ENCODE results near the gene GADL1. TPM values are rescaled to one million over a fixed set of nuclear protein-coding genes. Genes with fewer than 3 reads are reported as not detected.

The GADL1 gene
- total RNA-seq, 4 donors from 2014 or later = 0.46 TPM; not detected in 3

DNA sequence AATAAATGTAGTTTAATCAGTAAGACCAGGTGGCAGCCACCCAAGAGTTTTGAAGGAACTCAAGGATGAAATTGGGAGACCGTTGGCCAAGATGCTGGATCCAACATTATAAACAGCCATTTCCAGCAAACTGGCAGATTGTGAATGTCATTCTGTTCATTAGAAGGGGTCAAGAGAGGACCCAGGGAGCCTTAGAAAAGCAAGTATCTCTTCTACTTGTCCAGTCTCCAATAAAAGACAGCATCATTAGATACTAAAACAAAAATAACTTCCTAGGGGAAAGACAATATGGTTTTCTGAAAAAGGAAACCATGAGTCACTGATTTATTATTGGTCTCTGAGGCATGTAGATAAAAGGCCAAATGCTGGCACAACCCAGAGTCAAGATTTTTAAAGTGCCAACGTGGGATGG lies 67.9 kb downstream of the GADL1 start:
- TF ChIP-seq, protein P1, sequence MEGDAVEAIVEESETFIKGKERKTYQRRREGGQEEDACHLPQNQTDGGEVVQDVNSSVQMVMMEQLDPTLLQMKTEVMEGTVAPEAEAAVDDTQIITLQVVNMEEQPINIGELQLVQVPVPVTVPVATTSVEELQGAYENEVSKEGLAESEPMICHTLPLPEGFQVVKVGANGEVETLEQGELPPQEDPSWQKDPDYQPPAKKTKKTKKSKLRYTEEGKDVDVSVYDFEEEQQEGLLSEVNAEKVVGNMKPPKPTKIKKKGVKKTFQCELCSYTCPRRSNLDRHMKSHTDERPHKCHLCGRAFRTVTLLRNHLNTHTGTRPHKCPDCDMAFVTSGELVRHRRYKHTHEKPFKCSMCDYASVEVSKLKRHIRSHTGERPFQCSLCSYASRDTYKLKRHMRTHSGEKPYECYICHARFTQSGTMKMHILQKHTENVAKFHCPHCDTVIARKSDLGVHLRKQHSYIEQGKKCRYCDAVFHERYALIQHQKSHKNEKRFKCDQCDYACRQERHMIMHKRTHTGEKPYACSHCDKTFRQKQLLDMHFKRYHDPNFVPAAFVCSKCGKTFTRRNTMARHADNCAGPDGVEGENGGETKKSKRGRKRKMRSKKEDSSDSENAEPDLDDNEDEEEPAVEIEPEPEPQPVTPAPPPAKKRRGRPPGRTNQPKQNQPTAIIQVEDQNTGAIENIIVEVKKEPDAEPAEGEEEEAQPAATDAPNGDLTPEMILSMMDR (IDR thresholded peaks at IDR 0.05) = no peak
- DNase-seq (ENCODE audit: low spot score) = no peak
- peak; percentile 28 for ATAC-seq (ENCODE audit: low FRiP score)

DNA sequence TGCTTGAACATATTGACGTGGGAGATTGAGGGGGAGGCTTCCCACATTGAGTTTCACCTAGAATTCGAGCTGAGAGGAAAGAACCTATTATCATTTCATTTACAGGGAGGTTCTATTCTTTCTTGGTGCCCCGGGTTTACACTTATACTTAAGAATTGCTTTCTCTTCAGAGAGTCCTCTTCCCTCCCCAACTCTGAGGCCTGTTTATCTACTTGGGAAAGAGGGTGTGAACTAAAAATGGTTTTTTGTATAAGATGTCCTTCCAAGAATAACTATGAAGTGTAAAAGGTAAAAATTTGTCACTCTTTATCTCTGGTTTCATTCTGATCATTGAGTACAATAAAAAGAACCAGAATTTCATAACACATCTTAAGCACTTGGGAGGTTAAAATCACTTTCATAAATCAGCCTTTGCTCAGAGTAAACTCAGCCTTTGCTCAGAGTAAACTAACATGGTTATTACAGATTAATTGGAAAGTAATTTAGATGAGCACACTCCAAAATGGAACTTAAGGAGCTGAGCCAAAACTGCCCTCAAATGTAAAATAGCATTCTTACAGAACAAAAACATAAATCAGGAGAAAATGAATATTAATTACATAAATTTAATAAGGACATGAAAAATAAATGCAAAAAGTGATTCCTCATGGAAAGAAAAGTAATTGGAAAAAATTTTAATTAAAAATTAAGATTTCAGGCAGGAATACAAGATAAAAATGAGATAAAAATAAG lies 75.2 kb downstream of the GADL1 start:
- DNase-seq (ENCODE audit: low spot score) (no peak), ATAC-seq (ENCODE audit: low FRiP score) (no peak)
- TF ChIP-seq, protein P1 (IDR thresholded peaks at IDR 0.05) = no peak

GRCh38 chr3:30813734-30814133 lies 80.7 kb downstream of the GADL1 start:
- TF ChIP-seq, protein P1 (IDR thresholded peaks at IDR 0.05) = no peak
- ATAC-seq (ENCODE audit: low FRiP score) = no peak
- DNase-seq (ENCODE audit: low spot score) = no peak

GRCh38 chr3:30811151-30811795 lies 83.2 kb downstream of the GADL1 start:
- TF ChIP-seq, protein P1 (IDR thresholded peaks at IDR 0.05) = no peak
- ATAC-seq (ENCODE audit: low FRiP score) (no peak), DNase-seq (ENCODE audit: low spot score) (no peak)

DNA sequence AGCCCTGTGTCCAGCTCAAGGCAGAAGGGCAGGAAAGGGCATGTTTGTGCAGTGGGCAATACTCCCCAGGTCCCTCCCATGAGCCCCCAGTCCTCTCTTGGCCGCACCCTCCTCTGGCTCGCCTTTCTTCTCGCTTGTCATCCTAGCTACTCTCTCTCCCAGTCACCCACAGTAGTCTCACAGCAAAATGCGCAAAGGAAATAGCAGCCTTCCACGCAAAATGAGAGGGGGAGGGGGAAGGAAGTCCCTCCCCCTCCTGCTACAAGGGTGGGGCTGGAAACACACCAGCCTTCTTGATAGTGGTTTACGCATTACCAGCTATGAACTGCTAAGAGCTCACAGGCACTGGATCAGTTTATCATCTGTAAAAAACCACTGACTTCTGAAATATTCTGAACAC lies 83.8 kb downstream of the GADL1 start:
- TF ChIP-seq, protein P1 (IDR thresholded peaks at IDR 0.05) = no peak
- ATAC-seq (ENCODE audit: low FRiP score) = no peak

DNA sequence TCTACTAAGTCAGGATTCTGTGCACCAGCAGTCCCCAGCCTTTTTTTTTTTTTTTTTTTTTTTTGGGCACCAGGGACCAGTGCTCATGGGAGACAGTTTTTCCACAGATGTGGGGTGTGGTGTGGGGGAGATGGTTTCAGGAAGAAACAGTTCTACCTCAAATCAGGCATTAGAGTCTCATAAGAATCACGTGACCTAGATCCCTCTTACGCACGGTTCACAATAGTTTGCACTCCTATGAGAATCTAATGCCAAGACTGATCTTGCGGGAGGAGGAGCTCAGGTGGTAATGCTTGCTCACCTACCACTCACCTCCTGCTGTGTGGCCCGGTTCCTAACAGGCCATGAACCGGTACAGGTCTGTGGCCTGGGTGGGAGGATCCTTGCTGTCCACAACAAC lies 88.8 kb downstream of the GADL1 start:
- ATAC-seq (ENCODE audit: low FRiP score) (no peak), DNase-seq (ENCODE audit: low spot score) (no peak)
- TF ChIP-seq, protein P1 (IDR thresholded peaks at IDR 0.05) = no peak

More for the DNA sequence above, 83.8 kb downstream of the GADL1 start:
- DNase-seq (ENCODE audit: low spot score) = no peak

DNA sequence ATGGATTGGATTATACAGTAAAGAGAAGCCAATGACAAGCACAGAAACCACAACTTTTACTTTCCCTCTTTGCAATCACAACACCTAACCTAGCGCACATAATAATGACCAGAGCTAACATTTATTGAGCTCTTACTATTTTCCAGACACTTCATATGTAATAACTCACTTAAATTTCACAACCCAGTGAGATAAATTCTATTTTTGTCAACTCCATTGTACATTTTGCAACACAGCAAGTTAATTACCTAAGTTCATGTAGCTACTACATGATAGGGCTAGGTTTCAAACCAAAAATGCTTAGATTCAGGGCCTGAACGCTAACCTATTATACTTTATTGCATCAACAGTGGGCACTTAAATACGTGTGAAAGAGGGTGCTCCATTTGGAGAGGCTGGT lies 89.5 kb downstream of the GADL1 start:
- TF ChIP-seq, protein P1 (IDR thresholded peaks at IDR 0.05) = no peak
- DNase-seq (ENCODE audit: low spot score) (no peak), ATAC-seq (ENCODE audit: low FRiP score) (no peak)
